ENCODE results near the gene B4GAT1.
A peak's percentile ranks its signal among the peaks of the same experiment; 100 is the strongest.
"Not testable (repeated sequence)": the region's sequence is repeated elsewhere in the genome, so short reads cannot be mapped to it uniquely, and the experiment has no call there.

The B4GAT1 gene

DNA sequence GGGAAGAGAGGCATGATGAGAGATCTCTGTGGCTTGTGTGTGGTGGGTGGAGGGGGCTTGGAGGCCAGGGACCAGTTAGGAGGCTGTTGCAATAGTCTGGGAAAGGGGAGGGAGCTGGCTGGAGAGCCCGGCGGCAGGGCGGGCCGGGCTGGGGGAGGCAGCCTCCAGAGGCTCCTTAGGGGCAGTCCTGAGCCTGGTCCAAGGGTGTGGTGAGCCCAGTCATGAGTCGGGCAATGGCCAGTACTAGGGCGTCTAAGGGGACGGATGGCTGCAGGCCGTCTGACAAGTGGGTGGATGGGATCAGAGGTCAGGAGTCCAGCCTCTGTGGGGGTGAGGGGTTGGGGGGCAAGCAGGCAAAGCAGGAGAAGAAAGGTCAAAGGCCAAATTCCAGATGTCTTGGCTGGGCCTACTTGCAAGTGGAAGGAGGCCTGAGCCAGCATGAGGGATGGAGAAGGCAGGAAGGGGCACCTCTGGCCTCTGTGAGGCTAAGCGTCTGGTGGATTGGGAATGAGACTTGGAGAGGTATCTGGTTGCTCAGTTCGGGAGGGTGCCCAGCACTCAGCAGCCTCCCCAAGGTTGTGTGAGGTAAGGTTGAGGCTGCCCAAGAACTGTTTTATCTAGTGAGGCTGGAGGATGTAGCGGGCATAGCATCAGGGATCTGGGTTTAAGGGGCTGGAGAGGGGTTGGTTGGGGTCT is 24.5 kb downstream of the B4GAT1 start:
- DNase-seq, result no peak

DNA sequence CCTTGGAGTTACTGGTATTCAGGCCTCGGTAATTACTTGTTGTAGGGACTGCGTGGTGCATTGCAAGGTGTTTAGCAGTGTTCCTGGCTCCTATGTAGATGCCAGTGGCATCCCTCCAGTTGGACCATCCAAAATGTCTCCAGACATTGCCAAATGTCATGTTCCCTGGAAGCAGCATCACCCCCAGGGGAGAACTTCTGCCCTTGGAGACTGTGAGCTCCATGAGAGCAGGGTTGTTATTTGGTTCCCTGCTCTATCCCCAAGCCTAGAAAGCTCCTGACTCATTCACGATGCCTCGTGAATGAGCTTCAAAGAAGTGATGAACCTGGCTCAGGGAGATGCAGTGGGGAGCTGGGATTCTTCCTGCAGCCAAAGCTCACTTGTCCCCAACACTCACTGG is 25.8 kb downstream of the B4GAT1 start:
- no peak for DNase-seq

DNA sequence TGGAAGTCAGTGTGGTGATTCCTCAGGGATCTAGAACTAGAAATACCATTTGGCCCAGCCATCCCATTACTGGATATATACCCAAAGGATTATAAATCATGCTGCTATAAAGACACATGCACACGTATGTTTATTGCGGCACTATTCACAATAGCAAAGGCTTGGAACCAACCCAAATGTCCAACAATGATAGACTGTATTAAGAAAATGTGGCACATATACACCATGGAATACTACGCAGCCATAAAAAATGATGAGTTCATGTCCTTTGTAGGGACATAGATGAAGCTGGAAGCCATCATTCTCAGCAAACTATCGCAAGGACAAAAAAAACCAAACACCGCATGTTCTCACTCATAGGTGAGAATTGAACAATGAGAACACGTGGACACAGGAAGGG is 26.7 kb downstream of the B4GAT1 start:
- not testable (repeated sequence) for DNase-seq

DNA sequence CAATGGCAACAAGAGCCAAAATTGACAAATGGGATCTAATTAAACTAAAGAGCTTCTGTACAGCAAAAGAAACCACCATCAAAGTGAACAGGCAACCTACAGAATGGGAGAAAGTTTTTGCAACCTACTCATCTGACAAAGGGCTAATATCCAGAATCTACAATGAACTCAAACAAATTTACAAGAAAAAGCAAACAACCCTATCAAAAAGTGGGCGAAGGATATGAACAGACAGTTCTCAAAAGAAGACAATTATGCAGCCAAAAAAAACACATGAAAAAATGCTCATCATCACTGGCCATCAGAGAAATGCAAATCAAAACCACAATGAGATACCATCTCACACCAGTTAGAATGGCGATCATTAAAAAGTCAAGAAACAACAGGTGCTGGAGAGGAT is 27.1 kb downstream of the B4GAT1 start:
- DNase-seq, result not testable (repeated sequence)

DNA sequence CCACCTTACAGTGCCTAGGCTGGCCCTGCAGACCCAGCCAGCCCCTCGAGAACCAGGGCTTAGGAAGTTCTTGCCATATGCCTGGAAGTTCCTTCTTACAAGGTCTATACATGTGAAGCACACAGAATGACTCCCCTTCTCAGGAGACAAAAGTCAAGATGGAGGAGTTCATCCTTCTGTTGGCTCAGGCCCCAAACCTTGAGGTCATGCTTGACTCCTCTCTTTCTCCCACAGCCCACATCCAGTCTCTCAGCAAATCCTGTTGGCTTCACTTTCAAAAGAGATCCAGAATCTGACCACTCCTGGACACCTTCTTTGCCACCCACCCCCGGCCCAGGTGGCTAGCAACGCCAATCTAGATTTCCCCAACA is 28.8 kb downstream of the B4GAT1 start:
- DNase-seq, result no peak

DNA sequence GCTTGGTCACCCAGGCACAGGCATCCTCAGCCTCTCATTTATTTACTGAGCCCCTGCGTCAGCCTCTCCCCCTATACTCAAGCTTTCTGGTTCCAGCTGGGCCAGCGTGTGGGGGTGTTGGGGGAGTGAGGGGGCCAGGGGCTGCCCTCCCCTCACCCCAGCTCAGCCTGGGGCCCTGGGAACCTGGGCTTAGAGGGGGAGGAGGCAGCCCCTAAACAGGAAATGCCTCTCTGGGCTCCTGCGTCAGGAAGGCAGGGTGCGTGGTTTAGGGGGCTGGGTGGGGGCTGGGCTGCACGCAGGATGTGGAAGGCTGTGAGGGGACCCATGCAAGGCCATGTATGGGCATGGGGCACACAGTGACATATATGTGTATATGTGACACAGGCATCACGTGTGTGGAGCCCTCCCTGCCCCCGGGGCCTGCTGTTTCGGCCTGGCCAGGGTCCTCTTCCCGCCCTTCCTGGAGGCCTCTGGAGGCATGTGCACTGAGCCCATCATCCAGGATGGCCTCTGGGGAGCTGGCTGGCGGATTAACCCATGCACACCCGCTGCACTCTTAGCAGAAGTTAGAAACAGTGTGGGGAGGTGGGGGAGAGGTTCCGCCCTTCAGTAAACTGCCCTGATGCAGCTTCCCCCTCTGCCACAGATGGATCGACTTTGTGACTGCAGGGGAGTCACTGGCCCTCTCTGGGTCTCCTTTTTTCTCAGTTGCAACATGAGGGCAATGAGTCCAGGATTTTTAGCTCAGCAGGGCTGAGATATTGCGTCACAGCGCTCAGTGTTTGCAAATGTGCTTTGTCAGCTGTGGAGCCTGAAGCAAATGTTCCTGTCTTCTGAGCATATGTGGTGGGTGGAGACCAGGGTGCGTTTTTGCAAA is 29.5 kb downstream of the B4GAT1 start:
- DNase-seq, result peak; percentile 81

DNA sequence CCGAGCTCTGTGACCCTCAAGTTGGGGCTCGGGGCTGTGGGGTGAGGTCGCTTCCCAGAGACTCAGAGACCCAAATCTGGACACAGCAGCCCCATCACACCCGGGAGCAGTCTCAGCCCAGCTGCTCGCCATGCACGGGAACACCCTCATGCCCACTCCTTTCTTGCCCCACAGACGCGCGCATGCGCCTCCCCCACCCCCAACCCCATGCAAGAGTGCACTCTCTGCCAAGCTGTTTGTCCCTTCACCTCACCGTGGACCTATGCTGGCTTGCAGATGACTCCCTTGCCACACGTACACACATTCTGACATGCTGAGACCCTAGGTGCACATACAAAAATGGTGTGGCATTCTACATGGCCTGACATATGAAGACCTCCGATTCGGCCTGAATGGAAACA is 30.1 kb downstream of the B4GAT1 start:
- DNase-seq, result peak; percentile 56

DNA sequence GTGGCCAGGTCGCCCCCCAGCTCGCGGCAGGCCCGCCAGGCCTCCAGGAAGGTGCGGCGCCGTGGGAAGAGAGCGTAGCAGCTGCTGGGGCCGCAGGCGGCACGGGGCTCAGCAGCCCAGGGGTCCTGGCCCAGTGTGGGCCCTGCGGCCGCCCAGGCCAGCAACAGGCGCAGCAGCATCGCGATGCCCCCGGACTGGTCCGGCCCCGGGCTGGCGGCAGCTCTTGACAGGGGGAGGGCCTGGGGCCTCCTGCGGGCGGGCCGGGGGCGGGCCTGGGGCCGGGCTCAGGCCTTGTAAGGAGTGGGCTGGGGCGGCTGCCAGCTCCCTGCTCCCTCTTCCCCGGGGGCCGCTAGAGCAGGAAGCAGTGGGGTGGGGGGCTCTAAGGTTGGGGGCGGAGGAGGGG is 30.6 kb downstream of the B4GAT1 start, which contains the start of gene CD248:
TSS of gene CD248 (minus strand) at position 196 of the 403 bp plus-strand sequence. CDS start at position 179, 17 bp downstream.
- peak; percentile 41 for DNase-seq

DNA sequence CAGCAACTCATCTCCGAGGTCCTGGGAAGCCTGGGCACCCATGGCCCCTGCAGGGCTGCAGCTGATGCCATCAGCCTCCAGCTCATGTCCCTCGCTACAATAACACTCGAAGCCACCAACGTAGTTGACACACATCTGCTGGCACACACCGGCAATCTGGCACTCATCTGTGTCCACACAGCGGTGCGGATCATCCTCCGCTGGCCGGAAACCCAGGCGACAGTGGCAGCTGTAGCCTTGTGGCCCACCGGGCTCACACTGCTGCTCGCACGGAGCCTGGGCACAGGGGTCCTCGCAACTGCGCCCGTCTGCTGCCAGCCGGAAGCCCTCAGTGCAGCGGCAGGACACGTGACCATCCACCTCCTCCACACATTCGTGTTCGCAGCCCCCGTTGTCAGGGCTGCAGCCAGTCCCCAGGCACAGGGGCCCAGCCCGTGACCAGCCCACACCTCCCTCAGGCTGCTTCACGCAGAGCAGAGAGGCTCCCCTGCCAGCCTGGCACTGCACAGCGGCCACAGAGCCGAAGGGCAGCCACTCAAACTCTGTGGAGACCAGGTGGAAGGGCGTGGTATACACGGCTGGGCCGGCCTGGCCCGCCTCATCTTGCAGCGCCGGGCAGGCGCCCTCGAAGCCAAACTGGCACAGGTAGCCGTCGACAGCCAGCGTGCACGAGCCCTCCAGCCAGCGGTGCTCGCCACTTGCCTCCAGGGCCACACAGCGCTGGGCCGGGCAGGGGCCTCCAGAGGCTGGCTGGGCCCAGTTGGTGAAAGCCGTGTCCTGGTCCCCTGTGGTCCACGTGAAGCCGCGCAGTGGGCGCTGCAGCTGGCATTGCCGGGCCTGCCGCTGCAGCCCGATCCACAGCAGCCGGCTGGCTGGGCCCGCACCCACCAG is 31.3 kb downstream of the B4GAT1 start:
- peak; percentile 40 for DNase-seq

DNA sequence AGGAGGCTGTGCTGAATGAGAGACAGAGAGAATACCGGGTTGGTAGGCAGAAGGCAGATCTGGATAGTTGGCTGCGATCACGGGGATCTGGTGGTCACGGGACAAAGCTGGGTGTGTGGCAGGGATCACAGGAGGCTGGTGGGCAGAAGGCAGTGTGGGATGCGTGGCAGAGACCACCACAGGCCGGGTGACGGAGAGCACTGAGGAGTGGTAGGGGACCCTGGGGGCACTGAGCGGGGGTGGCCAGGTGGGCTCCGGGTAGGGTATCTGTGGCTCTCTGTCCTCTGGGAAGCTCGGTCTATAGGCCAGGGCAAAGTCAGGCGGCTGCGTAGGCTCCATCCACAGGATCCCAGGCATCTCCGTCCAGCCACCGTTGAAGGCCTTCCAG is 31.9 kb downstream of the B4GAT1 start:
- no peak for DNase-seq

DNA sequence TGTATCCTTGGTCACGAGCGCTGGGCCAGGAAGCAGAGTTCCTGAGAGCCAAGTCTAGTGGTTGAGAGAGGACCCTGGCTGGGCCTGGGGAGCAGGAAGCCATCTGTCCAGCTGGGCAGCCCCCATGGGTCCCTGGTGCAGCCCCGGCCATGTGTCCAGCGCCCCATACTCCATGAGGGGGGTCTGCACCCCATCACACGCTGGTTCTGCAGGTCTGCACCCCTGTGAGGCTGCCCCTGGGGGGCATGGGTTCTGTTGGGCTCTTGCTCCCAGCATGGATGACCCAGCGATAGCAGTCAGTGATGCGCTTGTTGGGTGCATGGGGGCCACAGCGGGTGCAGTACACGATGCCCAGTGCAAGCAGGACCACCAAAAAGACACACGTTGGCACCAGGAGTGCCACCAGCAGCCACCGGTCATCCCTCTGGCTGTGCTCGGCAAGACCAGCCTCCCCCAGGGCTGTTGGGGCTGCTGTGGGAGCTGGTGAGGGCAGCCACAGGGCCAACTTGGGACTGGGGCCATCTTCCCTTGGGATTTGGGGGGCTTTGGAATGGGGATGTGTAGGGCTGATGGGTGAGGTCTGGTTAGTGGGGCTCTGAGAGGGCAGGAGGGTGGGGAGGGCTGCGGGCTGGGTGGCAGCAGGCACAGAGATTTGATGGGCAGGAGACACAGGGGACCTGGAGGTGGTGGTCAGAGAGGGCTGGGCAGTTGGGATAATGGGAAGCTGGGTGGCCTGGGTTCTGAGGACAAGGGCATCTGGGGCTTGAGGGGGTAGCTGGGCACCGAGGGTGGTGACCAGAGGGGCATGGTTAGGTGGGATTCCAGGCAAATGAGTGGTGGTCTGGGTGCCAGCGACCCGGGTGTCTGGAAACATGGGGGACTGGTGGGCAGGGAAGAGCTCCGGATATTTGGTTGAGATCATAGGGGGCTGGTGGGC is 32.6 kb downstream of the B4GAT1 start:
- no peak for DNase-seq

DNA sequence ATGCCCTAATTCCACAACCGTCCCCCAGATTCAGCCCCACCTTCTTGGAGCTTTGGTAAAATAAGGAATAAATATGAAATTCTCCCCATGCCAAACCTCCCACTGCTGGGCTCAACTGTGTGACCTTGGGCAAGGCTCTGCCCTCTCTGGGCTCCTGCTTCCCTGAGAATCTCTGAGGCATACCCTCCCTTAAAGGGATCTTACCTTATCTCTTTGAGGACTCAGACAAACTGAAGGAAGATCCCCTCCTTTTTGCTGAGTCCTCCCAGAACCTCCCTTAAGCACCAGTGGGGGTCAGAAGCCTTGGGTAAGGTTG is 33.3 kb downstream of the B4GAT1 start:
- DNase-seq, result no peak

DNA sequence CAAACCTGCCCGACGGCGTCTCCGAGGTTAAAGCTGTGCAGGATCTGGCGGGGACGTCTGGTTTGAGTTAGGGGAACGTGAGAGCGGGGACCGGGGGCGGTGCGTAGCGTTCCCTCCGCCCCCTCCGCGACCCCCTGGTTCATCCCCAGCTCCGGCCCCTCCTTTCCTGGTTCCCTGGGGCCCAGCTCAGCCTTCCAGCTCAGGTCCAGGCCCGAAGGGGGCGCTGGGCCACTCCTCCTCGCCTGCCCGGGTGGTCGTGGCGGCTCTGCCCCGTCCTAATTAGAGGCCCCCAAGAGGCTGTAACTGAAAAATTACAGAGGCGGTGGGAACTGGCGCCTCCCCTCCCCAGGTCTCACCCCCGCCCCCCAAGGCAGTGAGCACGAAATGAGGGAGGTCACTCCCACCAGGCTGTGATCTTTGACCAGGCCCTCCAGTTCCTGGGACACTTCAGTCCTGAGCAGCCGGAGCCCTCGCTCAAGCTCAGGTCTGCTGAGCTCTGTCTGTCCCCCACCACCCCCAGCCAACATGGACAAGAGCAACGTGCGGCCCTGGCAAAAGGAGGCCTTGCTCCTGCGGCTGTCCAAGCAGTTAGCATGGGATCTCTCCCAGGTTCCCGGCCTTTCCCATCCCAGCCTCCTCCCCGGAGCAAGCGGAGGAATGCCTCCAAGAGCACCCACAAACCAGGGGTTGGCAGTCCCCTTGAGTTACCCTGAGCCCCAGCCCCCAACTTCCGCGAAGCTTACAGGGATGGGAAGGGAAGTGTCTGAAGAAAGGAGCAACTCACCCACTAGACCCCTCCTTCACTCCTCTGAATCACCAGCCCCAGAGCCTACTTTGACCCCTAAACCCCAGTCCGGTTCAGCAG is 33.9 kb downstream of the B4GAT1 start:
- DNase-seq, result no peak

DNA sequence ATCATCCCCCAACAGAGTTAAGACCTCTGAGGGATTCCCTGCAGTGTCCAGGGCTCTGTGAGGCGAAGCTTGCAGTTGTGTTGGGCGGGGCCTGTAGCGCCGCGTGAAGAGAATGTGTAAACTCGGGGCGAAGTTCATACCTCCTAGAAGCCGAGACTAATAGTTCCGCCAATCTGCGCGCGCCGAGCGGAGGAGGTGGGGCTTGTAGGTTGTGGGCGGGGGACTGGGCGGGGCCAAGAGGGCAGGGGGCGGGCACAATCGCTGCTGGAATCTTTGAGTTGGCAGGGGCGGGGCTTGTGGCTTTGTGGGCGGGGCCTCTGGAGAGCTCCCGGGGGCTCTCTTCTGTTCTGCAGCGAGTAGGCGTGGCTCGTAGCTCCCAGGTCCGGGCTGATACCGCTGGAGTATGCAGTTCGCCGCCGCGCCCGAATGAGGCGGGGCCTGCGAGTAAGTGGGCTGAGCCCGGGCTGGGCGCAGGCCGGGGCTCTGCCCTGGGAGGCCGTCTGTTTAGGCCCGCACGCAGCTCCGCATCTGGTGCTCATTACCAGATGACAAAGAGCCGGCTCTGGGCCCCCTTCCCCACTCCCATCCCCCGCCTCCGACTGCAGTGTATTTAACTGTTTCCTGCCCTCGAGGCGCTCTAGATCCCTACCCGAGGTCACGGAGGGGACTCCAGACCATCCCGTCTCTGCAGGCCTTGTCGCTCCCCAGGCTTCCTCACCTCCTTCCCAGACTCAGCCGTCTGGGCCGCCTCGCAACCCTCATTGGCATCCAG is 34.7 kb downstream of the B4GAT1 start:
- DNase-seq, result peak; percentile 100

DNA sequence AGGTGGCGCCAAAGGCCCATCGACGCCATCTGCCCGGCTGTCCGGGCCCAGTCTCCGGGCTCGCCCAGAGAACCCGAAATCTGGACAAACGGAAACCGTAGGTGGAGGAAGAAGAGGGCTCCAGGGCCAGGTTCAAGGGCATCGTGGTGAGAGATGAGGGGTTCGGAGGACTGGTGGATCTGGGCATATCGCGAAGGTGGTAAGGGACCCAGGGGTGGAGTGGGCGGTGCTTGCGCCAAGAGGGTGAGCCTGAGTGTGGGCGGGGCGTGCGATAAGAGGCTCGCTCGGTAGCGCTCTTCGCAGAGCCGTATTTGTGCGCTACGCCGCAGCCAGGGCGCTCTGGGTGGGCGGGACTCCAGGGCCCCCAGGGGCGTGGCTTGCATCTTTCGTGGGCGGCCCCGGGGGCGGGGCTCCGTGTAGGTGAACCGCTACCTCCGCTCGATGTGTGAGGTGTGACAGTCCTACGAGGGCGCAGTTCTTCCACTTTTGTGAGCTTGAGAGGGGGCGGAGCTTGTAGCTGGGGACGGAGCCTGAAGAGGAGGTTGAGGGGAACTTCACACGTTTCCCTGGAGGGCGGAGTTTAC is 35.4 kb downstream of the B4GAT1 start:
- DNase-seq, result peak; percentile 99

DNA sequence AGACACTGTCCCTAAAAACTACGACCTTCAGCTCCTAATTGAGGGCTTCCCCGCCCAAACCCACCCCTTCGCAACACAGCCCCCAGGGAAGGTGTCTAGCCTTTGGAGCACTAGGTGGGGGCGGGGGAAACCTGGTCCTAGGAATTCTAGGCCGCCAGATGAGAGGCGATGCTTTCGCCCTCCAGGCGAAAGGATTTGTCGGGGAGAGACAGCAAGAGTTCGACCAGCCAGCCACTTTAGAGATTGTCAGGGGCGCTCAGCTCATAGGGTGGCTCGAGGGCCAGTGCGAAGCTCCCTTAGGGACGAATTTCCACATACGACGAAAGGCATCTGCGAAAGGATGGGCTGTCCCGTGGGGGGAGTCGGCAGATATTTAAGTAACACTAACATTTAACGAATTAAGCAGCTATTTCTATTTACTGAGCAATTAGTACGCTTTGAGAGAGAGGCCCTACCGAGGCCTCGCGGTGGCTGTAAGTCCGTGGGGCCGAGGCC is 35.9 kb downstream of the B4GAT1 start:
- DNase-seq, result no peak

DNA sequence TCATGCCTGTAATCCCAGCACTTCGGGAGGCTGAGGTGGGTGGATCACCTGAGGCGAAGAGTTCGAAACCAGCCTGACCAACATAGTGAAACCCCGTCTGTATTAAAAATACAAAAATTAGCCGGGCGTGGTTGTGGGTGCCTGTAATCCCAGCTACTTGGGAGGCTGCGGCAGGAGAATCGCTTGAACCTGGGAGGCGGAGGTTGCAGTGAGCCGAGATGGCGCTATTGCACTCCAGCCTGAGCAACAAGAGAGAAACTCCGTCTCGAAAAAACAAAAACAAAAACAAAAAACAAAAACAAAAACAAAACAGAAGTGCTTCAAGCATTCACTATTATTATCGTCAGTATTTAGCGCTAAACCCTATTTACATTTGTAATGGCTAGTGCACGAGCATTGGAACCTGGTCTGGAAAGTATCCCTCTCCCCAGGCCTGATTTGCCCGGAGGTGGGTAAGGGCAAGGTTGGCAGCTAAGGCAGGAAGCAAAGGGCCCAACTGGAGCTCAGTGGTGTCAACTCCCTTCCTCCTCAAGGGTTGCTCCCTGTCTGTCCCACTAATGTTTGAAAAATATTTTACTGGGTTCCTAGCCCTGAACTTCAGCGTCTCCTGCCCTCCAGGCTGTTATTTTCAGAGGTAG is 36.5 kb downstream of the B4GAT1 start:
- not testable (repeated sequence) for DNase-seq

DNA sequence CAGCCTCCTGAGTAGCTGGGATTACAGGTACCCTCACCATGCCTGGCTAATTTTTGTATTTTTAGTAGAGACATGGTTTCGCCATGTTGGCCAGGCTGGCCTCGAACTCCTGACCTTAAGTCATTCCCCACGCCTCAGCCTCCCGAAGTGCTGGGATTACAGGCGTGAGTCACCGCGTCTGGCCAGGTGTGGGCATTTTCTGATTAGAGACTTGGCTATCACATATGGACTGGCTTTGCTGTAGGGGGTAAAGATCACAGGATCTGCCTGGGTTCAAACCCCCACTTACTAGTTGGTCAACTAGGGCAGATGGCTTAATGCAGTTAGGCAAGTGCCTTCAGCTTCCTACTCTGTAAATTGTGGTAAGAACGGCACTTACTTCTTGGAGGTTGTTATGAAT is 37.1 kb downstream of the B4GAT1 start:
- DNase-seq, result no peak

DNA sequence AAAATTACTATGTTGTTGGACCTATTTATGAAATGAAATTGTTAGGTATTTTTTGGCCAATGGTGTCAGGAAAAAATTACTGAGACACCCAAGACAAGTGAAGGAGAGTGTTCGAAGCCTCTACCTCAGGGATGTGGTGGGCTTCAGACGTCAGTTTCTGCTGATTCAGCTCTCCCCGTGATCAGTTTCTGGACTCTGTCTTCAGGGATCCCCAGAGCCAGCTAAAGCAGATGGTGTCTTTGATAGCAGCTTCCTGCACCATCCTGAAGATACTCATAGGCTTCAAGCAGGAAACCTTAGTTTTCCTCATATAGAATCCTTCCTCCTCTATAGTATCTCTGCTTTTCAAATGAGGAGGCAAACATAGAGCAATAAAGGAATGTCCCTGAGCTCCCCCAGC is 38.0 kb downstream of the B4GAT1 start:
- DNase-seq, result no peak

Data from effector CD8-positive, alpha-beta T cell (primary cell).